CD4-positive, alpha-beta T cell treated with Interferon alpha-2 for 1 hour (primary cell): Measurements from ENCODE around the gene DIP2A.
A peak's percentile ranks its signal among the peaks of the same experiment; 100 is the strongest.

ENCODE experiments used
- DNase-seq, 2 donors: peaks; one replicate each; pipeline ENCODE4 v3.0.0-alpha.2; 2020 to 2022

DIP2A gene

DNA sequence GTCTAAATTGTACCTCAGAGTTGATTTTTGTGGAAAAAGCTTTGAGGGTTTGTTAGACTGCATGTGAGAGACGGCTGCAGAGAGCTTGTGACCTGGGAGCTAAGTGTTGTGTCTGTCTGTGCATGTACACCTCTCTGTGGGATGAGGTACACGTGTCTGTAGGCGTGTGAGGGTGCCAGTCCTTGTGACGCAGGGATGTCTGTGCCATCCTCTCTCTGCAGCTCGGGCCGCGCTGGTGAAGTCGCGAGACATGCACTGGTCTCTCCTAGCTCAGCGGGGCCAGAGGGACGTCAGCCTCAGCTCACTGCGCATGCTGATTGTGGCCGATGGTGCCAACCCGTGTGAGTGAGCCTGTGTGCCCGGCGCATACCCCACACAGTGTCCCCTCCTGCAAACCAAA is 79.6 kb downstream of the DIP2A start:
- no peak for DNase-seq

DNA sequence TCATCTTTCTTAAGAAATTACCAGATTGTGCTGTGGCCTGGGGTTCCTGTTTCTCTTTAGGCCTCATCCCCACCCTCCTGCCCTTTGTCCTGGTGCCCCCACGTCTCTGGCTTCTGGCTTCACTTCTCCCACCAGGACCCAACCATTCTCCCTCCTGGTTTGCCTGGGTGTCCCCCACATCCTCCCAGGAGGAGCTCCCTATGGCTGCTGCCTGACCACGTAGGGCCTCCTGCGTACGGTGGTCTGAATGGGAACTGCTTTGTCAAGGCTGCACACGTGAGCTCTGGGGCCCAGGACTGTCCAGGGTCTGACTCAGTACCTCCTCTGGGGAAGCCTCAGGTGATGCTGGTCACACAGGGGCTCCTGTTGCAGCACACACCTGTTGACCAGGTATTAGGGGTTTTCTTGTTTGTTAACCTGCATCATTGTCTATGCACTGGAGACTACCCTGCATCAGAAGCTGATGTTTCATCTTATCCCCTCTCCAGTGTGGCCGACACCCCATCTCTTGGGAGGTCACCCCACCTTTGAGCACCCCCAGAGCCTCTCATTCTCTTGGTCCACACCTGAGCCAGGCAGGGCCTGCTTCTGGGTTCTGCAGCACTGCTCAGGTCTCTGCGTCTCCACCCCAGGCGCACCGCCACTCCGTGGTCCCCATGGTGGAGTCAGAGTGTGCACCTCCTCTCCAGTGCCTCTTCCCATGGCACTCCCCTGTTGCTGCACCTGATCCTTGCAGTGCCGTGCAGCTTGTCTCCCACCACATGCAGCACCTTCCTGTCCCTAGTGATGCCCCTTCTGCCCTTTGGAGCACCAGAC is 80.4 kb downstream of the DIP2A start:
- no peak for DNase-seq

DNA sequence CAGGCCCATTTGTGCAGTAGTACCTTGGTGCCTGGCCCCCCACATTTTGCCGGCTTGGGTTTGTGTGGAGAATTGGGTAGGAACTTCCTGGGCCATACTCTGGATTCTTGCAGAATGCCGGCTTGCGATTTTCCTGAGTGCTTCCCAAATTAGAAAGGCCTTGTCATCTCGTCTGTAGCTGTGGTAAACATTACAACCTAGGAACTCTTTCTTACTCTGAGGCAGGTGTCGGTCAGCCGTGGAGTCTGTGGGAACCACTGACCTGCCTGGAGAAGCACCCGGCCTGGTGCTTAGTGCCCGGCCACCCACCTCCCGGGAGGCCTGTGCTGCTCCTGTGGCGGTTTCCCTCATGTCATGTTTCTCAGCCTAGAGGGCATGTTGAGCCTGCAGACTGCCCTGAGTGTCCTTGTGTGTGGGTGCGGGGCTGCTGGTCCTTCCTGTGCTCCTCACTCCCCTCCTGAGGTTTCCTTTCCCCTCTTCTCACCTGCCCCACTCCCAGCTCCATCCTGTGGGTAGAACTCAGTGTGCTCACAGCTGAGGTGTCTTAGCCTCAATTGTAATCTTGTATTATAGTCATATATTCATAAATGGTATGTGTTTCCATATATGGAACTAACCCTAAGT is 81.5 kb downstream of the DIP2A start:
- DNase-seq: peak in 1 of 2 donors; percentile 48

DNA sequence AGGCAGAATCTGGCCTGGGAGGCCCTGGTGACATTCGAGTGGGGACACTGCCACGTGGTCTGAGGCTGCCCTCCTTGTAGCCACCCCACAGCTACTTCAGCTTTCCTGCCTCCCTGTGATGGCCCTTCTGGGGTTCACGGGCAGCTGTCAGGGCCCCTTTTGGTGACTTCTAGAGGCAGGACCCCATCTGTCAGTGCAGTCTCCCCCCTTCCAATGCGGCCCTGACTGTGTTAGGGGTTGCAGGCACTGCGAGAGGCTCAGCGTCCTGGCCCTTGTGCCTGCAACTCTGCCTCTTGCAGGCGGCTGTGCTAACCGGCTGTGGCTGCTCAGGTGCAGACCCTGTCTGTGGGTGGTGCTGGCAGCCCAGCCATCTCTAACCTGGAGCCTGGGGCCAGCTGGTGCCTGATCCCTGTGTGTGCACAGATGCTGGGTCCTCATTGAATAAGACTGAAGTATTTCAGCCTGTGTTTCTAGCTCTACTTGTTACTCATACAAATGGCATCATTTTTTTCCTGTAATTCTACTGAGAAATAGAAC is 84.0 kb downstream of the DIP2A start:
- DNase-seq: no peak

DNA sequence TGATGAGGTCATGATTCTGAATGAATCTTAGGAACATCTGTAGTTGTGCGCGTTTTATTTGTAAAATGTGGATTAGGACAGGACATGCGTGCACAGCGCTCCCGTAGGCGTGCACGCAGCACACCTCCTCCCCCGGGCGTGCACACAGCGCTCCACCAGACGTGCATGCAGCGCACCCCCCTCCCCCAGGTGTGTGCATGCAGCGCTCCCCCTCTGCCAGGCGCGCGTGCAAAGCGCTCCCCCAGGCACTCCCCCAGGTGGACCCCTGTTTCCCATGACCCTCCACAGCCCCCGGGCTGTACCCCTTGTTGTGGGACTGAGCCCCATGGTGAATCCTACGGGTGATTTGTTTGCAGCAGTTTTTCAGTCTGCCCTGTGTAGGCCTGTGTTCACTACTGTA is 84.6 kb downstream of the DIP2A start:
- no peak for DNase-seq

DNA sequence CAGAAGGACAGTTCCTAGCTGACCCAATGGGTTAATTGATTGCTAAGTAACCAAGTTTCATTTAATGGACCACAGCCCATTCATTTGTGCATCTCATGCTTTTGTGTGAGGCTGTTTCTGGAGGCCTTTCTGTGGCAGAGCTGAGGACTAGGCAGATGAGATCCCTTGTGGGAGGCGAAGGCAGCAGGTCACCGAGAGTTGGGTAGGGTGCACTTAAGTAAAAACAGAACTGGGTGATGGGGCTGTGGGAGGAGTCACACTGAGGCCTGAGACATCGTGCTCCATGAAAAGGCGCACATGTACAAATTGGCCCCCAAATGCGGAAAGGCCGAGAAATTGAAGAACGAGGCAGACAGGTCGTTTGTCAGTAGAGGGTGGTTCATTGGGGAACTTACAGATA is 85.3 kb downstream of the DIP2A start:
- DNase-seq: no peak

DNA sequence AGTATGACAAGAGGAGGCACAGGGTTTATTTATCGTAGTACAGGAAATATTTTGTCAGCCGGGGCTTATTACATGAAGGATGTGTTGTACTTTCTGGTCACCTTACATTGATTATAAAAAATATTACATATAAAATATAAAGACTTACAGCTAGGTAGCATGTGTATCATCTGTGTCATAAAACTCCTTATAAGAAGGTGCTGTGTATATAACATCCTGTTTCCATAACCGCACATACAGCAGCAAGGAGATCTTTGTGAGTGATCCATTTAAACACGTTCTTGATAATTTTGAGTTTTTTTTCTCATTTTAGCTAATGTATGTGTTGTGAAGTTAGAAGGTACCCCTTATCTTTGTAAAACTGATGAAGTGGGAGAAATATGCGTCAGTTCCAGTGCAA is 86.1 kb downstream of the DIP2A start:
- no peak for DNase-seq

DNA sequence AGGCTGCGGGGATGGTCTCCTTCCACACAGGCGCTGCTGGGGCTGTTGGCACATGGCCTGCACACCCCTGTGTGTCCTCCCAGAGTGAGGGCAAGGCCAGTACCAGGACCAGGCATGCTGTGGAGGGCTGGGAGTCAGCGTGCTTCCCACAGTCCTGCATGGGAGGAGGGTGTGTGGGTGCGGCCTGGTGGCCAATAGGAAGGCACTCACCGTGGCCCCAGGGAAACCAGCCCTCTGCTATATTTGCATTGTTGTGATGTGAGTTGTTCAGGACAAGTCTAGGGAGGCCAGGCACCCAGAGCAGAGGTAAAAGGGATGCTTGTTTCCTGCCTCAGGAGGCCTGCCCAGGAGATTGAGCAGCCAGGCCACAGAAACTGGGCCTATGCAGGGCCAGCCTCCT is 86.7 kb downstream of the DIP2A start:
- no peak for DNase-seq

DNA sequence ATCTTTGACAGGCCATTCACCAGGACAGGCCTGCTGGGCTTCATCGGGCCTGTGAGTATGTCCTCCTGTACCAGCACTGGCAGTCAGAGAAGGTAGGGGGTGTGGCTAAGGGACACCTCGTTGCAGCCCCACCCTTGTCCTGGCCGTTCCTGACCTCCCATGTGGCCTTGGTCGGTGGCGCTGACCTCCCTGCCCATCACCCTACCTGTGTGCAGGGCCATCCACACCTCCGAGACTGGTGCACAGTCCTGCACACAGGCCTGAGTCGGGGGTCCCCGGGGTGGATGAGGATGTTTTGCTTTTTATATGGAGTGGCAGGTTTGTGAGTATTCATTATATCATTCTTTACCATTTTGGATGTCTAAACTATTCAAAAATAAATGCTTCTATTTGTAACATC is 87.2 kb downstream of the DIP2A start:
- no peak for DNase-seq

DNA sequence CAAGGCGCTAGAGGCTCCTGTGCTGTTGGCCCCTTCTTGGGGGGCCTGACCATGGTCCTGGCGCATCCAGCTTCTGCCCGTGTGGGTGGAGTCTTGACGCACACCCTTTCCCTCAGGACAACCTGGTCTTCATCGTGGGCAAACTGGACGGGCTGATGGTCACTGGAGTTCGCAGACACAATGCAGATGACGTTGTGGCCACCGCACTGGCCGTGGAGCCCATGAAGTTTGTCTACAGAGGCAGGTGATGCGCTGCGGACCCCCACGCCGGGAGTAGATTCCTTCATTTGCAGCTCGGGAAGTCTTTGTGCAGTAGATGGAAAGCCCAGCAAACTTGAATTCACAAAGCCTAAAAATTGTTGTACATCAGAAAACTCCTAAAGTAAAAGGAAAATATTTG is 88.1 kb downstream of the DIP2A start:
- DNase-seq: no peak

DNA sequence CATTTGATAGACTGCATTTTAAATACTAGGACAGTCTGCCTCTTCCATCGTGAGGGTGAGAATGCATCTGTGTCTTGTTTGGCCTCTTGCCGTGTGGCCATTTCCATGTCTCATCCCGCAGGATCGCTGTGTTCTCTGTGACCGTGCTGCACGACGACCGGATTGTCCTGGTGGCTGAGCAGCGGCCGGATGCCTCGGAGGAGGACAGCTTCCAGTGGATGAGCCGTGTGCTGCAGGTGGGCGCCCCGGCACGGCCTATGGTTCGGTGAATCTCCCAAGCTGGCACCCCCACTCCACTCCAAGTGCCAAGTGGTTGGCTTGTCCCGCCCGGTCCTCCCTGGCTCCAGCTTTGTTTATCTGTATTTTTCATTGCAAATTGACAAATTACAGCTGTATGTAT is 91.0 kb downstream of the DIP2A start:
- no peak for DNase-seq

DNA sequence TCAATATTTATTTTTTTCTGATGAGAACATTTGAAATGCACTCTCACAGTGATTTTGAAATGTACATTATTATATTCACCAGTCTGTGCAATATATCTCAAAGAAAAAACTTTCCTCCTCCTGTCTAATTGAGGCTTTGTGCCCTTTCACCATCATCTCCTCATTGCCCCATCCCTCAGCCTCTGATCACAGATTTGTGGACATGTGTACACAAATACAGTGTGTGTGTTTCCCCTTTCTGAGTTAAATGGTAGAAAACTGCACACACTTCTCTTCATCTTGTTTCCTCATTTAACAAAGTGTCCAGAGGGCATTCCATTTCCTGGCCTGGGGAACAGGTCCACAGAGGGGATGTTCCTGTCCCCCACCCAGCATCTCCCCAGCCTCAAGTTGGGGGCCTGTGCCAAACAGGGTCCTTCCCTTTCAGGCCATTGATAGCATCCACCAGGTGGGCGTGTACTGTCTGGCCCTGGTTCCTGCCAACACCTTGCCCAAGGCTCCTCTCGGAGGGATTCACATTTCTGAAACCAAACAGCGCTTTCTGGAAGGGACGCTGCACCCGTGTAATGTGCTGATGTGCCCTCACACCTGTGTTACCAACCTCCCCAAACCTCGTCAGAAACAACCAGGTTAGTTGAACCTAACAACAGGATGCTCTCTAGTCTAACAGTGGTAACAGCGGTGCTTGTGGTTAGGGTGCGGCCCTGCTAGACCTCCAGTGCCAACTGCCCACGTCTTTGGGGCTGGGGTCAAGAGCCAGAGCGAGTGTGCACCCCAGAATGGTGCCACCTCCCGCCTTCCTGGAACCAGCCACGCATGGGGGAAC is 91.6 kb downstream of the DIP2A start:
- peak; percentile 82 for DNase-seq

DNA sequence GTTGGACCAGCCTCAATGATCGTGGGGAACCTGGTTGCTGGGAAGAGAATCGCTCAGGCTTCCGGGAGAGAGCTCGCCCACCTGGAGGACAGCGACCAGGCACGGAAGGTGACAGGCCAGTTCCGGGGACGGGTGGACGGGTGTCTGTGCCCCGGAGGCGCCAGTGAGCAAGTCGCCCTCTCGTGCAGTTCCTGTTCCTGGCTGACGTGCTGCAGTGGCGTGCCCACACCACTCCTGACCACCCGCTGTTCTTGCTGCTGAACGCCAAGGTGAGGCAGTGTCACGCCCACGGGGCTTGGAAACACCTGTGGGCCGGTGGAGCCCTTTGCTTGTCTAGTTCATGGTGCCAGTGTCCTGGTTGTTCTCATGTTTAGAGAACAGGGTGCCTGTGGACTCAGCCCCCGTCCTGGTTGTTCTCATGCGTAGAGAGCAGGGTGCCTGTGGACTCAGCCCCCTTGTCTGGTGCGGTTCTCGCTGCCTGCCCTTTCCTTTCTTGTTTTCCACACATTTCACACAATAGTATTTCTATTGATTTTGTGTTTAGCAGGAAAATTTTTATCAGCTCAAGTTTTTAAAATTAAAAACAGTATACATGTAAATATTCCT is 93.0 kb downstream of the DIP2A start:
- DNase-seq: peak; percentile 58 to 62

DNA sequence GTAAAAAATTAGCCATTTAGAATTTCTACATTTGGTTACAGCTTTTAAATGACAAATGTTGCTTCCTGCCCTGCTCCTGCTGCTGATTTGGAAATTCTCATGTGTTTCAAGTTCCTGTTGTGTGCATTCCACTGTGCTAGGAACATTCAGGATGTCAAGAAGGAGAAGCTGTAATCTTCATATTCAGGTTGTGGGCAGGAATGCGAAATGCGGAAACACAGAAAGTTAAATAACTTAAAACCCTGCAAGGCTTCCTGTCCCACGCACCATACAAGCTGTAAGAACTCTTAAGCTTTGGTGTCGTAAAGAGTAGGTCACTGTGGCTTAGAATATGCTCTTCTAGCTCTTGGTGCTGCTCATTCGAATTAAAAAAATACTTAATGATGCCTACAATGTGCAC is 93.6 kb downstream of the DIP2A start:
- DNase-seq: peak; percentile 12 to 40

DNA sequence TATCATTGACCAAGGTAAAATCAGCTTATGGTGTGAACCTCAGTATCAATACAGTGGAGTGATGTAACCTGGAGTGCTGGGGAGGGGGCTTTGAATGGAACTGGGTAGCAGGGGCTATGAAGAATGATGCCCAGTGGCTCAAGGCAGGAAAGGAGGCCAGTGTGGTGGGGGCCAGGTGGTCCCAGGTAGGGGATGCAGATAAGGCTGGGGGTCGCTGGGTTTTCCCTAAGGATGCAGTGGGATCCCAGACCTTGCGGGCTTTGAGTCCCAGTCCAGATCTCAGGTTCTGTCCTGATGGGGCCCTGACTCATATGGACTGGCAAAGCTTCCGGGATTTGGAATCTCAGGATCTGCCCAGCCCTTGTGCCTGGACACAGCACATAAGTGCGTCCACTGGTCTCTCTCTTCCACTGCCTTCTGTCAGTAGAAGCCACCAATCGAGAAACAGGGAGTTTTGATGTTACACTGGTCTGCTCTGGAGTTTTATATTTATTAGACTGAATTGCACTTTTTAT is 94.2 kb downstream of the DIP2A start:
- no peak for DNase-seq

DNA sequence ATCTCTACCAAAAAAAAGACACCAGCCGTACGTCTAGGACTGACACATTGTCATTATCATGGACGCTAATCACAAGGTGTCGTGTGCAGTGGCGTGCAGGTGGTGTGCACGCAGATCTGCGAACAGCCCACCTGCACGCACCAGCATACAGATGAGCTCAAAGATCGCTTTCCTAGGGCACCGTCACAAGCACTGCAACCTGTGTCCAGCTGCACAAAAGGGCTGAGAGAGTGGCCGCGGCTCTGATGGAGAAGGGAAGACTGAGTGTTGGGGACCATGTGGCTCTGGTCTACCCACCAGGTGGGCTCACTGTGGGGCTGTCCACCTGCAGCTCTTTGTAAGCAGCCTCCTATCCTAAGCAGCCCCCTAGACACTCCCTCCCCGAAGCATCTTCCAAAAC is 95.3 kb downstream of the DIP2A start:
- DNase-seq: no peak

DNA sequence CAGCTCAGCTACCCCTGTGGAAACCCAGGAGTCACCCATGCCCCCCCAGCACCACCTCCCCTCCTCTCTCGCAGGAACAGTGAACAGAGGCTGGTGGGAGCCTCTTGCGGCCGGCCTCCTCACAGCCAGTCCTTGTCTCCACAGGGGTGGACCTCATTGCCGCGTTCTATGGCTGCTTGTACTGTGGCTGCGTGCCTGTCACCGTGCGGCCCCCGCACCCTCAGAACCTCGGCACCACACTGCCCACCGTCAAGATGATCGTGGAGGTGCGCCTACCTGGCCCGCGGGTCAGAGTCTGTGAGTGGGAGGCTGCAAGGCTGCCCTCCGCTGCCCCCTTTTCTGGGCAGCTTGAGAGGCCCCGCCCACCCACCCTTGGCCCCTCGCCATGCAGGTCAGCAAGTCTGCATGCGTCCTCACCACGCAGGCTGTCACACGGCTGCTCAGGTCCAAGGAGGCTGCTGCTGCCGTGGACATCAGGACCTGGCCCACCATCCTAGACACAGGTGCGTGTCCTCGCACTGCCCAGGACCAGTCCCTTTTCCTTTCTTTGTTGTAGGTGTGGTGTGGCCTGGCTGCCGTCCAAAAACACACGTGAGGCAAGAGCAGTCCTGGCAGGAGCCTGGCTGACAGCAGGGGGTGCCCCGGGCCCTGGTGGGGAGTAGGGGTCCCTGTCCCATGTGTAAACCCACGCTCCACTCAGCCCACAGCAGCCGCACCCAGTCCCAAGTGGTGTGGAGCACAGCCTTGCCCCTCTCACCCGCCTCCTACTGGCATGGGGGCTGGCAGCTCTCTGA is 95.9 kb downstream of the DIP2A start:
- no peak for DNase-seq

DNA sequence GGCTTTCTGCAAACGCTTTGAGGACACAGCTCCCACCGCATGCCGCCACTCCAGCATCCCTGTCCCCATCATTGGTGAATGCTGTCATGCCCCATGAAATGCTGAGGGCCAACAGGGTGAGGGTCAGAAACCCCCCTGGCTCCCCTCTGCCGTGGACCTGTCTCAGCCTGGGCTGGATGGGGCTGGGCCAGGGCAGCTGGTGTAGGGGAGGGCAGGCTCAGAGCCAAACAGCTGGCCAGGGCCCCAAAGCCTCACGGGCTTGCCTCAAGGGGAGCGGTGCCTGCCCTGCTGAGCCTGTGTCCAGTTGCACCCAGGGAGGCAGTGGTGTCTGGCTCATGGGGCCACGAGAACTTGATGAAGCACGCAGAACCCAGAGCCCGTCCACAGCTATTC is 96.5 kb downstream of the DIP2A start:
- no peak for DNase-seq

DNA sequence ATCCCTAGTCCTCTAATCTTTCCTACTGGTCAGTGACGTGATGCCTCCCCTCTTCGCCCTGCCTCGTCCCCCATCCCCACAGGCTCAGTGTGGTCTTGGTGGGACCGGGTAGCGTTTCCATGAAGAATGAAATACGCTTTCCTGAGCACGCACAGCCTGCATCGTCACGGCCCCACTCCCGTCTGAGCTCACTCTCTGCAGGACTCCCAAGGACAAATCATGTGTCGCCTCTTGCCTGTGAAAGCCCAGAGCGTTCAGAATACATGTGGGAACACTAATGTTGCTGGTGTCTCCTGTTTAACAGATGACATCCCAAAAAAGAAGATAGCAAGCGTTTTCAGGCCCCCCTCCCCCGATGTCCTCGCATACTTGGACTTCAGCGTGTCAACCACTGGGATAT is 97.0 kb downstream of the DIP2A start:
- DNase-seq: no peak

DNA sequence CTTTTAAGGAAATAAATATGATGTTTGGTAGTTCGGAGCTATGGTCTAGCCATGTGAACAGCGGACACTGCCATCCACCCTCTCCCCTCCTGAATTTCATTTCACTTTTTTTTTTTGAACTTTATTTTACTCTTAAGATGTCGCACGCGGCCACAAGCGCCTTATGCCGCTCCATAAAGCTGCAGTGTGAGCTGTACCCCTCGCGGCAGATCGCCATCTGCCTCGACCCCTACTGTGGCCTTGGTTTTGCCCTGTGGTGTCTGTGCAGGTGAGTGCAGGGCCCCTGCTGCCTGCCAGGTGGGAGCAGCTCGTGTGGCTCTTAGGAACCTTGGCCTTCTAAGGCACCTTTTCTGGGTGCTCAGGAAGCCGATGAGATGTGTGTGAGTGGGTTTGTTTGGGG is 98.1 kb downstream of the DIP2A start:
- DNase-seq: no peak

DNA sequence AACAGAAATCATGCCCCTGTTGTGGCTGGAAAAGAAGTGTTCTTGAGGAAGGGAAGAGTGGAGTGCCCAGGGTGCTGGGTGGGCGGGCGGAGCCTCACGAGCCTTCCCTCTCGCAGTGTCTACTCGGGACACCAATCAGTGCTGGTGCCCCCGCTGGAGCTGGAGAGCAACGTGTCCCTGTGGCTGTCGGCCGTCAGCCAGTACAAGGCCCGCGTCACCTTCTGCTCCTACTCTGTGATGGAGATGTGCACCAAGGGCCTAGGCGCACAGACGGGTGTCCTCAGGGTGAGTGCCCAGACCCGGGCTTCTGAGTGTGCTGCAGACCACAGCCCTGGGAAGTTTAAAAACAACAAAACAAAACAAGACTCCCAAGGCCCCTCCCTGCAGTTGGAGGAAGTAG is 98.8 kb downstream of the DIP2A start:
- DNase-seq: no peak

DNA sequence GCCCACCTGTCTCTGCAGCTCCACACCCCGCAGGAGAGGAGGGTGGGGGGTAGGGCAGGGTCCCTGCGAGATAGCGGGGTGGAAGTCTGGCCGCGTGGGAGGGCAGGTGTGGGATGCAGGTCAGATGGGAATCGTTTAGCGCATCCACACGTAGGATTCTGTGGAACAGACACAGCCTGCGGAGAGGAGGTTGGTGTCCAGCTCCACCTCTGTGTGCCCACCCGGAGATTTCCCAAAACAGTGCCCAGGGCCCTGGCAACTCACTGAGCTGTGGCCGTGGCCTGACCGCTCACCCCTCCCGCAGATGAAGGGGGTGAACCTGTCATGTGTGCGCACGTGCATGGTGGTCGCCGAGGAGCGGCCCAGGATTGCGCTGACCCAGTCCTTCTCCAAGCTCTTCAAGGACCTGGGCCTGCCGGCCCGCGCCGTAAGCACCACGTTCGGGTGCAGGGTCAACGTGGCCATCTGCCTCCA is 99.3 kb downstream of the DIP2A start:
- DNase-seq: no peak
